Stimulated activated CD8-positive, alpha-beta memory T cell treated with anti-CD3 and anti-CD28 coated beads, Interleukin-12 subunit alpha, Interleukin-12 subunit beta, amount 100 ng/mL, for 1 hour (primary cell): ENCODE measurements around the gene PNPLA2.

Experiments
- DNase-seq: peaks from one replicate; pipeline ENCODE4 v3.0.0-alpha.2; 2020; ENCODE audit warnings: low read depth

PNPLA2 gene

GRCh38 chr11:860234-861104, 41.8 kb downstream of the PNPLA2 start:
- no peak for DNase-seq

- DNase-seq, result no peak
Measured at GRCh38 chr11:861105-861479, 42.4 kb downstream of the PNPLA2 start.

- DNase-seq, result no peak
Measured at GRCh38 chr11:862081-862661, 43.5 kb downstream of the PNPLA2 start.

- no peak for DNase-seq
Measured at GRCh38 chr11:862696-863022, 43.9 kb downstream of the PNPLA2 start.

- no peak for DNase-seq
Measured at GRCh38 chr11:863023-863909, 44.6 kb downstream of the PNPLA2 start.

- DNase-seq, result no peak
Measured at GRCh38 chr11:863910-864827, 45.5 kb downstream of the PNPLA2 start.

- no peak for DNase-seq
Measured at GRCh38 chr11:864898-865297, 46.2 kb downstream of the PNPLA2 start.

GRCh38 chr11:865462-866430, 47.0 kb downstream of the PNPLA2 start:
- no peak for DNase-seq

GRCh38 chr11:866481-866880, 47.8 kb downstream of the PNPLA2 start:
- DNase-seq, result no peak

GRCh38 chr11:867856-868358, 49.2 kb downstream of the PNPLA2 start:
- no peak for DNase-seq

GRCh38 chr11:868394-868793, 49.7 kb downstream of the PNPLA2 start:
- no peak for DNase-seq

- DNase-seq, result no peak
Measured at GRCh38 chr11:868802-869201, 50.1 kb downstream of the PNPLA2 start.

GRCh38 chr11:869399-870126, 50.8 kb downstream of the PNPLA2 start:
- no peak for DNase-seq

GRCh38 chr11:870127-870413, 51.4 kb downstream of the PNPLA2 start:
- DNase-seq, result no peak

- DNase-seq, result no peak
Measured at GRCh38 chr11:870418-870817, 51.7 kb downstream of the PNPLA2 start.

- no peak for DNase-seq
Measured at GRCh38 chr11:871472-871871, 52.8 kb downstream of the PNPLA2 start.

- DNase-seq, result no peak
Measured at GRCh38 chr11:872799-873198, 54.1 kb downstream of the PNPLA2 start.

GRCh38 chr11:873706-874105, 55.0 kb downstream of the PNPLA2 start:
- no peak for DNase-seq
